Renal cortical epithelial cell (primary cell): ENCODE measurements around the gene CNN1. TPM values are rescaled to one million over a fixed set of nuclear protein-coding genes. Genes with fewer than 3 reads are reported as not detected.
"Not testable (repeated sequence)": the region's sequence is repeated elsewhere in the genome, so short reads cannot be mapped to it uniquely, and the experiment has no call there.

Experiments
- DNase-seq: peaks from one replicate; pipeline ENCODE4 v3.0.0-alpha.2; 2011; ENCODE audit warnings: low read depth
- total RNA-seq: library from RNA; depleted of rRNA; stranded (reverse); fragments of >200 nt; gene quantifications from 2 replicates; pipeline ENCODE4 v1.2.3, GENCODE V29; 2014

CNN1 gene
- total RNA-seq, 1 donor from 2014 or later = 2.7 TPM

DNA sequence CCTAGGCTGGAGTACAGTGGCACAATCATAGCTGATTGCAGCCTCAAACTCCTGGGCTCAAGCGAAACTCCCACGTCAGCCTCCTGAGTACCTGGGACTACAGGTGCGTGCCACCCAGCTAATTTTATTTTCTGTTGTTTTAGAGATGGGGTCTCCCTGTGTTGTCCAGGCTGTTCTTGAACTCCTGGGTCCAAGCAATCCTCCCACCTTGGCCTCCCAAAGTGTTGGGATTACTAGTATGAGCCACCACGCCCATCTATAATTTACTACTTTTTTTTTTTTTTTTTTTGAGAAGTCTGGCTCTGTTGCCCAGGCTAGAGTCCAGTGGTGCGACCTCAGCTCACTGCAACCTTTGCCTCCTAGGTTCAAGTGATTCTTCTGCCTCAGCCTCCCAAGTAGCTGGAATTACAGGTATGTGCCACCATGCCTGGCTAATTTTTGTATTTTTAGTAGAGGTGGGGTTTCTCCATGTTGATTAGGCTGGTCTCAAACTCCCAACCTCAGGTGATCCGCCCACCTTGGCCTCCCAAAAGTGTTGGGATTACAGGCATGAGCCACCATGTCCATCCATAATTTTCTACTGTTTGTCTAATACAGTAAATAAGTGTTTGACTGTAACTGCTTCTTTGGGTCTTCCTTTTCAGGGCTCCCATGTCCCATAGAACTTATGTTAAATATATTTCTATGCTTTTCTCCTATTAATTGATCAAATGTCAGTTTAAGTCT lies 25.6 kb downstream of the CNN1 start:
- not testable (repeated sequence) for DNase-seq

DNA sequence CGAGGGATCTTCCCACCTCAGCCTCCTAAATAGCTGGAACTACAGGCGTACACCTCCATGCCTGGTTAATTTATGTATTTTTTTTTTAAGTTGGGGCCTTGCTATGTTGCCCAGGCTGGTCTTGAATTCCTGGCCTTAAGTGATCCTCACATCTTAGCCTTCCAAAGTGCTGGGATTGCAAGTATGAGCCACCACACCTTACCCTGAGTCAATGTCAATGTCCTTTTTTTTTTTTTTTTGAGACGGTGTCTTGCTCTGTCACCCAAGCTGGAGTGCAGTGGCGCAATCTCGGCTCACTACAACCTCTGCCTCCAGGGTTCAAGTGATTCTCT lies 27.0 kb downstream of the CNN1 start:
- DNase-seq = not testable (repeated sequence)

DNA sequence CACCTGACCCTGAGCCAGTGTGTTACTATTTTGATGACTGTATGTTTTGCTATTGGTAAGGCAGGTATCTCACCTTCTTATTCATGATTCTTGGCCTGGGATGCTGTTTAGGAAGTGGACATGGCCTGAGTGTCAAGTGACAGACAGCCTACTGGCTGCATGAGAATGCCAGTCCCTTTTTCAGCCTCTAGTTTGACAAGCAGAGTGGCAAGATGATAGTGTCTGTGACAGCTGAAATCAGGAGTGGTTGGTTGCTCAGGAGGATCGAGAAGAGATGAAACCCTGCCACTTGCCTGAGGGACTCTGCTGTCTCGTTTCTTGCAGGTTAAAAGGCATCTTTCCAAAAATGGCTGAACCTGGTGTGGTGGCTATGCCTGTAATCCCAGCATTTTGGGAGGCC lies 27.5 kb downstream of the CNN1 start:
- DNase-seq = no peak

DNA sequence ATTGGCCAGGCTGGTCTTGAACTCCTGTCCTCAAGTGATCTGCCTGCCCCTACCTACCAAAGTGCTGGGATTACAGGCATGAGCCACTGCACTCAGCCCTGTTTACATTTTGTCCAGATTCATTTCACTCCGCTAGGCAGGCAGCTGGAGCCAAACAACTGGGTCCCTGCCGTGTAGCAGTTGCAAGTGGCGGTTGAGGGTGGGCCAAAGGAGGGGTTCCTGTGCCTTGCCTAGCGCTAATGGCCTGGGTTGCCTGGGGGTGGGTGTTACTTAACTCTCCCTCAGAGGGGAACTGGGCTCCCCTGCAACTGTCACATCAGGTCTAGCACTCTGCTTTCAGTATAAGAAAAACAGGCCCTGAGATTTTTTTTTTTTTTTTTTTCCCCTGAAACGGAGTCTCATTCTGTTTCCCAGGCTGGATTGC lies 31.4 kb downstream of the CNN1 start:
- DNase-seq = no peak

DNA sequence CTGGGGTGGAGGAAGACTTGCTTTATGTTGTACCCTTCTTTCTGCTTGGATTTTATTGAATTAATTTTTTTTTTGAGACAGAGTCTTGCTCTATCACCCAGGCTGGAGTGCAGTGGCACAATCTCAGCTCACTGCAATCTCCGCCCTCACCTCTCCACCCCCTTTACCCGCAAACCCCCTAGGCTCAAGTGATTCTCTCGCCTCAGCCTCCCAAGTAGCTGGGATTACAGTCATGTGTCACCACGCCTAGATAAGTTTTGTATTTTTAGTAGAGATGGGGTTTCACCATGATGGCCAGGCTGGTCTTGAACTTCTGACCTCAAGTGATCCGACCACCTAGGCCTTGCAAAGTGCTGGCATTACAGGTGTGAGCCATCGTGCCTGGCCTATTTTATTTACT lies 34.7 kb downstream of the CNN1 start:
- DNase-seq = not testable (repeated sequence)

DNA sequence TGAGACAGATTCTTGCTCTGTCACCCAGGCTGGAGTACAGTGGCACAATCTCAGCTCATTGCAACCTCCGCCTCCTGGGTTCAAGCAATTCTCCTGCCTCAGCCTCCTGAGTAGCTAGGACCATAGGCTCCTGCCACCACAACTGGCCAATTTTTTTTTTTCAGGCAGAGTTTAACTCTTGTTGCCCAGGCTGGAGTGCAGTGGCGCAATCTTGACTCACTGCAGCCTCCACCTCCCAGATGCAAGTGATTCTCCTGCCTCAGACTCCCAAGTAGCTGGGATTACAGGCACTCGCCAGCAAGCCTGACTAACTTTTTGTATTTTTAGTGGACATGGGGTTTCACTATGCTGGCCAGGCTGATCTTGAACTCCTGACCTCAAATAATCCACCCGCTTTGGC lies 35.1 kb downstream of the CNN1 start:
- DNase-seq = not testable (repeated sequence)

DNA sequence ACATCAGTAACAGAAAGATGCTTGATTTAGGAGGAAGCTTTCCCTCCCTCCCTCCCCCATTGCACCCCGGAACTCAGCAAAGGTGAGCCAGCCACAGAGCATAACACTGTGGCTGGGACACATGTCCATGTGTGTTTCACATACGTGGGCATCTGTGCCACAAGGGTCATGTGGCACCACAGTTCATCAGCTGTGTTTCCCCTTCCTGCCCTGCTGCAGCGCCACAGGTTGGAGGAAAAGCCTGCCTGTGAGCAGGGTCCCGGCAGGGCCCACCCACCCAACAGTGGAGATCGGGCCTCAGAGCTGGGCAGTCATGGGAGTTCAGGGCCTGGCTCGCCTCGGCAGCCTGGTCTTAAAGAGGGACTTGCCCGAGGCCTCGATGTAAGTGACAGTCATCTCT lies 36.0 kb downstream of the CNN1 start:
- no peak for DNase-seq

DNA sequence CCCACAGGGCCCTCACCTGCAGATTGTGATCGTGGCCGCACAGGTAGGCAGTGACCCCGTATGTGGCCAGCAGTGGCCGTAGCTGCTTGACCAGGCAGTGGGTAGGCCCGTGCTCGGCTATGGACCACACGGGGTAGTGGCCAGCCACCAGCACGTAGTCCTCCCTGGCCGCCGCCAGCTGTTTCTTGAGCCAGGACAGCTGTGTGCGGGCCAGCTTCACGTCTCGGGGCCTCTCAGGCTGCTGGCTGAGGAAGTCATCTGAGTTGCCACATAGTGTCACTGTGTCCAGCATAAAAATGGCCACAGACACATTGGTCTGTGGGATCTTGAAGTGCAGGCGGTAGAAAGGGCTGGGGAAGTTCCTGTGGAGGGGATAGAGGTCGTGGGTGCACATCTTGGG lies 37.6 kb downstream of the CNN1 start:
- no peak for DNase-seq

DNA sequence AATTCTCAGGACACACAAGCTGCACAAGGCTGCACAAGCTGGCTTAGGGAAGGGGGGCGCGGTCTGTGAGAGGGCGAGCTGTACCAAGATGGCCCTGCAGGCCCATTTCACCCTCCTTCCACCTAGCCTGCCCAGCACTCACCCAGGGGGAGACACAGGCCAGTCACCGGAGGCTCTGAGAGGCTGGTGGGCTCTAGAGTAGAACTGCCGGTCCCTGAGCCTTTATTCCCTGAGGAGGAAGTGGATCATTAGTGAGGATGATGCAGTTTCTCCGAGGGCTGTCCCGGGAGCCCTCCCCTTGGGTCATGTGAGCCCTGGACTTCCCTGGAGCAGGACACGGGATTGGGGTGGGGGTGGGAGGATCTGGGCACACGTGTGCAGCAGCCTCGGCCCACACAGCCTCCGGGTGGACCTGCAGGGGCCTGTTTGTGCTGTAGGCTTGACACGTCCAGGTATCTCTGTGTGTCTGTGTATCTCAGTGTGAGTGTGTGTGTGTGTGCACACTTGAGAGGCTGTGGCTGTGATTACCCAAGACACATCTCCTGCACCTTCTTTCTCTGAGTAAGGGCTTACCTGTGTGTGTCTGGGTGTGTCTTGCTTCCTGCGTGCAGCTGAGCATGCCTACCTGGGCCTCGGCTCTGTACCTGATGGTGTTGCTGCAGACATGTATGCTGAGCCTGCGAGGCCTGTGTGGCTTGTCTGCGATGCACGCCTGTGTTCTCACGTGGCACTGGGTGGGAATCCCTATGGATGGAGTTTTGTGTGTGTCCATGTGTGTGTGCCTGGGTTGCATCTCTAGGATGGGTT lies 39.0 kb downstream of the CNN1 start, which contains the start of gene ACP5:
TSS of gene ACP5 (minus strand) at position 195 of the 807 bp plus-strand sequence. CDS start 328 bp downstream, outside the sequence.
- DNase-seq = no peak

DNA sequence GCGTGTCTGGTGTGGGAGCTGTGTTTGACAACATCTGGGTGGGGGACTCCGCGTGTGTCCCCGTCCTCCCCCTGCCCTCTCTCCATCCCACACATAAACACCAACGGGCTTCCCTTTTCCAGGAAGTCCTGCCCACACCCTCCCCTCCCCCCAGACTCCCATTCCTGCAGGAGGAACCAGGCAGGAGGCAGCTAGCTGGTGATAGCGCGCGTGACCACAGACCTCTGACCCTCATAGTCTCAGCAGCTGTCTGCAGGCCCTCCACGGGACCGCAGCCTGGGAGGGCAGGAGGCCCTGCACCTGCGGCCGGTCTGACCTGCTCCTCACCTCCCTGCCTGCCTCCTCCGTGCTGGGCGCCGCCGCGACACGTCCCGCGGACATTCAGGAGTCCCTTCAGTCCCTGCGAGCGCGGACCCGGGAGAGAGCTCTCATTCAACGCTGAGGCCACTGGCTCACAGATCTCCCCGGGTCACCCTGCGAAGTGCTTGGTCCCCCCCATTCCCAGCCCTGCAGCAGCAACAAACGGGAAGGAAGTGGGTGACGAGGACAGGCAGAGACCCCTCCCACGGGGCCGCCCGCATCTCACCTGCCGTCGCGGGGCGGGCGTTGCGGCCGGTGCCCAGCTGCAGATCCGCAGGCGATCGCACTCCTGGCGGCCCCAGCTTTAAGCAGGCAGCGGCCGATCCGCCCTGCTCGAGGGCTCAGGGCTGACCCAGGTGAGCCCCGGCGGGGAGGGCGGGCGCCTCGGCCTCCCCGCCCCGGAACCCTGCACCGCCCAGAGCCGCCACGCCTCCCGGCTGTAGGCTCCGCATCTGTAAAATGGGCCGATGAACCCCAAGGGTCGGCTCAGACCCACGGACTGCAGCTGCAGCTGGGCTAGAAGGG lies 39.8 kb downstream of the CNN1 start:
- no peak for DNase-seq

DNA sequence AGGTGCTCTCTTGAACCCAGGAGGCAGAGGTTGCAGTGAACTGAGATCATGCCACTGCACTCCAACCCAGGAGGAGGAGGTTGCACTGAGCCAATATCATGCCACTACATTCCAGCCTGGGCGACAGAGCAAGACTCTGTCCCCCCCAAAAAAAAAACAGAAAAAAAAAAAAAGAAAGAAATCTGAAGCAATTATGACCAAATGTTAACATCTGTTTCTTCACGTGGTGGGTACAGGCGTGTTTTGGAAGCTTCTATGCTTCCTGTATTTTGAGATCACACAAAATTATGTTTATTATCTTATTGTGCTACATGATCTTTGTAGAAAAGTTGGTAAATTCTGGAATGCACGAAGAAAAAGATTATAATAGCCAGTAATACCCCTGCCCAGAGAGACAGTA lies 41.5 kb downstream of the CNN1 start:
- DNase-seq = no peak

DNA sequence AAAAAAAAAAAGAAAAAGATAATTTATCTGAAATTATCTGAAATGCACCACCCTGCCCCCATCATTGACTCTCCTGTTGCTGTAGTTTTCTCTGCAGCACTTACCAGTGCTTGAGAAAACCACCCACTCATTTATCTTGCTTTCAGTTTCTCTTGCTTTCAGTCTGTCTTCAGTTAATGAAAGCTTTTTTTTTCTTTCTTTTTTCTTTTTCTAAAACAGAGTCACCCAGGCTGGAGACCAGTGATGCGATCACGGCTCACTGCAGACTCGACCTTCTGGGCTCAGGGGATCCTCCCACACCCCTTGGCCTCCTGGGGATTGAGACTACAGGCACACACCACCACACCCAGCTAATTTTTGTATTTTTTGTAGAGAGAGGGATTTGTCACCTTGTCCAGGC lies 43.1 kb downstream of the CNN1 start:
- DNase-seq = peak; percentile 70

DNA sequence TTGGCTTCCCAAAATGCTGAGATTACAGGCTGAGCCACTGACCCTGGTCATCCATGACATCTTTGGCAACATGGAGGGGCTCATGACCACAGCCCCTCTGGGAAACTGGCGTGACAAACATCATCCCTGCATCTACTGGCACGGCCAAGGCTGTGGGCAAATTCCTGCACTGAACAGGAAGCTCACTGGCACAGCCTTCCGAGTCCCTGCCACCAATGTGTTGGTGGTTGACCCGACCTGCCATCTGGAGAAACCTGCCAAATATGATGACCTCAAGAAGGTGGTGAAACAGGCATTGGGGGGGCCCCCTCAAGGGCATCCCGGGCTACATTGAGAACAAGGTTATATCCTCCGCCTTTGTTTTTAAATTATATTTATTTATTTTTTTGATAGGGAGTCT lies 47.7 kb downstream of the CNN1 start:
- DNase-seq = no peak

DNA sequence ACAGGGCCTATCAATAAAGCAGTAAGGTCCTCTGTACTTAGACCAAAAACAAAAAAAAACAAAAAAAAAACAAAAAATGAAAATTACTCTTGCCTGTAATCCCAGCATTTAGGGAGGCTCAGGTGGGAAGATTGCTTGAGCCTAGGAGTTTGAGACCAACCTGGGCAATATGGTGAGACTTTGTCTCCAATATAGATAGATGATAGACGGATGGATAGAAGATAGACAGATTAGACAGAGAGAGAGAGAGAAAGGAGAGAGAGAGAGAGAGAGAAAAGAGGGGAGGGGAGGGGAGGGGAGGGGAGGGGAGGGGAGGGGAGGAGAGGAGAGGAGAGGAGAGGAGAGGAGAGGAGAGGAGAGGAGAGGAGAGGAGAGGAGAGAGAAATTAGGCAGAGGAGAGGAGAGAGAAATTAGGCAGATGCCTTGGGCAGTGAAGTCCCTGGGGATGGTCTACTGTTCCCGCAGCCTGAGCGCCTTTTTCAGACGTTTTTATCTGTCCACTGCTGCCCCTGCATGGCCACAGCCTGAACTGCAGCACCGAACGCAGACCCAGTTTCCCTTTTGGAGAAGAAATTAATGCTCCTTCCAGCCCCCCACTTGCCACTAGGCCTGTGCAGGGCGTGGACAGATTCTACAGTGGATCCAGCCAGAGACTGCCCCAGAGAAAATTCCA lies 48.8 kb downstream of the CNN1 start:
- peak; percentile 37 for DNase-seq

DNA sequence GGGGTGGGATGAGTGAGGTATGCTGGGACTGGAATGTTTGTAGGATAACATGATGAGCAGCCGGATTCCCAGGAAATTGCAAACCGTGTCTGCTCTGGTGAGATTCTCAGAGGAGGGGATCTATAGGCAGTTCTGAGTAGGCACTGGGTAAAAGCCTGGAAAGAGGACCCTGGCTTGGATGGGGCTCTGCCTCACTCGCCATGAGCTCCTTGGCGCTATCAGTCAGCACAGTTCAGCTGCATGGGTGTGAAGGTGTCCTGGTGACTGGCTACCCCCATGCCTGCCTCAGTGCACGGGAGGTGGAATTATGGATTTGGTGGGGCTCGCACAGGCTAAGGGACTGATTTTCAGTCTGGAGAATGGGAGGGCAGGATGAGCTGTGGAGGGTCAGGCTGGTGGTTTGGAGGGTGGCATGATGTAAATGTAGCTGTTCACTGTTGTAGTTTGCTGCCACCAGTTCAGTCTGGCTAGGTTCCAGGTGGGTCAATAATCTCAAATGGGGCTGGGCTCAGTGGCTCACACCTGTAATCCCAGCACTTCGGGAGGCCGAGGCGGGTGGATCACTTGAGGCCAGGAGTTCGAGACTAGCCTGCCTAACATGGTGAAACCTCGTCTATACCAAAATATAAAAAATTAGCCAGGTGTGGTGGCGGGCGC lies 49.5 kb downstream of the CNN1 start:
- DNase-seq = no peak

DNA sequence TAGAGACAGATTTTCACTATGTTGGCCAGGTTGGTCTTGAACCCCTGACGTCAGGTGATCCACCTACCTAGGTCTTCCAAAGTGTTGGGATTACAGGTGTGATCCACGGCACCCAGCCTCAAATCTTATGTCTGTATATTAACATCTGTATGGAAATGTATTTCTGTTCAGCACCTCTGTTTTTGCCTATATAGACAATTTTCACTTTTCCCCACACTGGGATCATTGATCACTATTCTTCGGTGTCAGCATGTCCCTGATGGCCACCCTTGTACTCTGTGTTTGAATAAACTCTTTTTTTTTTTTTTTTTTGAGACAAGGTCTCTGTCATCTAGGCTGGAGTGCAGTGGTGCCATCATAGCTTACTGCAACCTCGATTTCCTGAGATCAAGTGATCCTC lies 55.4 kb downstream of the CNN1 start:
- DNase-seq = no peak

DNA sequence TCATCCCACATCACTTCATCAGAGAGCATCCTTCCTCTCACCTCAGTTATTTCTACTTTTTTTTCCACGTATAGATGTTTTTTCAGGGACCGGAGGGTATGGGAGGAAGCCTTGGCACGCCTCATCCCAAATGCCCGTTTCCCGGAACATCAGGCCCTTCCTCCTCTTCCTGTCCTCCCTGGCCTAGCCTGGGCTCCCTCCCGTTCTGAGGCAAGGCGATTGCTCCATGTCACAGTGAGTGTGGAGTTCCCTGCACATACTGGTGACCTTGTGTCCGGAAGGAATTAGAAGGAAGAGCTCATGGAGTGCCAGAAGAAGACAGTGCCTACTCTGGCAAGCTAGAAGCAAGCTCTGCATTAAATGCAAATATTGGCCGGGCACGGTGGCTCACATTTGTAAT lies 57.5 kb downstream of the CNN1 start:
- no peak for DNase-seq

DNA sequence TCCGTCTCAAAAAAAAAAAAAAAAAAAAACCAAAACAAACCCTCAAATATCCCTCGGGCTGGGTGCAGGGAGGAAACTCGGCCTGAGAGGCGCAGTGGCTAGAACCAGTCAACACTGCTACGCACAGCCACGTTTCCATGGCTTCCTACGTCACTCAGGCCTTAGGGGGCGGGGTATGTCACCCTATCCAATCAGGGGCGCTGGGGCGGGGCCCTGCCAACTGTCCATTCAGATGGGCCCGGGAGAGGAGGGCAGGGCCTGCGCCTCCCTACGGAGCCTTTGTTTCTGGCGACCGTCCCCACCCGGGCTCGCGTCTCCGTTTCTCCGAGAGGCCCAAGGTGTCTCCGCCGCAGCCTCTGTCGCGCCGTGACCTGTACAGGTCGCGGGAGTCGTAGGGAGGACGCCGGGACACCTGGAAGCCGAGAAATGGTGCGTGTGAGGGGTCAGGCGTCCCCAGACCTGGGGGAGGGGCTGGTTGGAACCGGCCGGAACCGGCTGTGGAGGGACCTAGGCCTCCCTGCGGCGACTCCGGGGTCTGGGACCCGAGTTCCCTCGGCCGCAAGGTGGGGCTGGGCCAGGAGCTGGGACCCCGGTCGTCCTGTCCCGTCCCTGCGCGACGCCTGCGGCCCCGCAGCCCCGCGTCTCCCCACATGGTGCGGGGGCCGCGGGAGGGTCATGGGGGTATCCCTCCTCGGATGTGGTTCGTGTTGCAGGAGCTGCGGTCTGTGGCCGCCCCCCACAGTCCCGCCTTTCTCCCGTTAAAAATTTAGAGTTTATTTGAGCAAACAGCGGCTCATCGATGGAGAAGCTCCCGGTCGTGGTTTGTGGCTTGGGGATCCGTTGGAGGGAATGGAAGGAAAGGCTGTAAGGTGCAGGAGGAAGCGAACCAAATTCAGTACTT lies 58.8 kb downstream of the CNN1 start, which contains the start of gene ZNF627:
TSS of gene ZNF627 (plus strand) at position 282 of the 901 bp plus-strand sequence. CDS start at position 427, 145 bp downstream.
- DNase-seq = peak; percentile 95

DNA sequence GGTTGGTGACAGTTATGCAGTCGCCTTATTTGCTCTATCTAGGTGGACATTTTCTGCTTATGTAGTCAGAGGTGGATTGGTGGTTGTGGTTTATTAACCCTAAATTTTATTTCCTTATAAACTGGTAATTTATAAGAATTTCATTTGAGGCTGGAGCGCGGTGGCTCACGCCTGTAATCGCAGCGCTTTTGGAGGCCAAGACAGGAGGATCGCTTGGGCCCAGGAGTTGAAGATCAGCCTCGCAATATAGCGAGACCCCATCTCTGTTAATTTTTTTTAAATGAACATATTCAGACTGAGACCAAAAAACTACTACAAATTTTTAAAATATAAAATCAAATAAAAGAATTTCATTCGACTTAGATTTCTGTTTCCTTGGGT lies 59.4 kb downstream of the CNN1 start:
- DNase-seq = no peak

DNA sequence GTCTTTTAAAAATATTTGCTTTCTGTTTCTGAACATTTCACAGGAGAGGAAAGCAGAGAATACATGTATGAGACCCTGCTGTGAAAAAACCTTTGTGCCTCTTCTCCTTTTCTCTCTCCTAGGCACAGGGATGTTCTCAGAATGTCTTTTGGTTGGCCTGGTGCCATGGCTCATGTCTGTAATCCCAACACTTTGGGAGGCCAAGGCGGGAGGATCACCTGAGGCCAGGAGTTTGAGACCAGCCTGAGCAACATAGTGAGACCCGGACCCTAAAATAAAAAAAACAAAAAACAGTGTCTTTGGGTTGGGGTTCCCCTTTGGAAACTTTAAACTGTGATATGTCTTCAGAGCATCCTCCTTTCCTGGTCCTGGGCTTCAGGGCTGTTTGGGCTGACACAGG lies 60.1 kb downstream of the CNN1 start:
- DNase-seq = no peak
